Parathyroid adenoma (tissue), 2 donors: ENCODE data around the gene LSM2.

Source experiments
- H2AFZ ChIP-seq: fragments of 300-600 bp; sonication (generic); one replicate; pipeline ENCODE4 v1.7.0; 2017; ENCODE audit warnings: antibody characterized with exemption, mild to moderate bottlenecking
- H3K27ac ChIP-seq: fragments of 300-600 bp; sonication (generic); one replicate; pipeline ENCODE4 v1.7.0; 2017
- H3K27me3 ChIP-seq: fragments of 300-600 bp; sonication (generic); one replicate; pipeline ENCODE4 v1.7.0; 2017; ENCODE audit warnings: low read length; ENCODE audit not compliant: control insufficient read depth, insufficient read depth
- H3K36me3 ChIP-seq: fragments of 300-600 bp; sonication (generic); one replicate; pipeline ENCODE4 v1.7.0; 2017; ENCODE audit warnings: low read length; ENCODE audit not compliant: control insufficient read depth, insufficient read depth
- H3K4me1 ChIP-seq: fragments of 300-600 bp; sonication (generic); one replicate; pipeline ENCODE4 v1.7.0; 2017; ENCODE audit warnings: control low read depth
- H3K4me2 ChIP-seq: fragments of 300-600 bp; sonication (generic); one replicate; pipeline ENCODE4 v1.7.0; 2017; ENCODE audit warnings: low read length
- H3K4me3 ChIP-seq: fragments of 300-600 bp; sonication (generic); one replicate; pipeline ENCODE4 v1.7.0; 2017; ENCODE audit warnings: low read depth, low read length
- H3K79me2 ChIP-seq: fragments of 300-600 bp; sonication (generic); one replicate; pipeline ENCODE4 v1.7.0; 2017; ENCODE audit warnings: control low read depth
- H3K9ac ChIP-seq: fragments of 300-600 bp; sonication (generic); one replicate; pipeline ENCODE4 v1.7.0; 2017; ENCODE audit warnings: mild to moderate bottlenecking
- H3K9me3 ChIP-seq: fragments of 300-600 bp; sonication (generic); one replicate; pipeline ENCODE4 v1.7.0; 2017; ENCODE audit warnings: low read length; ENCODE audit not compliant: control insufficient read depth
- TF ChIP-seq, protein P1 (sequence below): fragments of 300-600 bp; sonication (generic); IDR thresholded peaks from one replicate; pipeline ENCODE4 v1.7.0; 2017; ENCODE audit warnings: antibody characterized with exemption, mild to moderate bottlenecking
- donor health status: primary hyperparathyroidism.

Gene LSM2

DNA sequence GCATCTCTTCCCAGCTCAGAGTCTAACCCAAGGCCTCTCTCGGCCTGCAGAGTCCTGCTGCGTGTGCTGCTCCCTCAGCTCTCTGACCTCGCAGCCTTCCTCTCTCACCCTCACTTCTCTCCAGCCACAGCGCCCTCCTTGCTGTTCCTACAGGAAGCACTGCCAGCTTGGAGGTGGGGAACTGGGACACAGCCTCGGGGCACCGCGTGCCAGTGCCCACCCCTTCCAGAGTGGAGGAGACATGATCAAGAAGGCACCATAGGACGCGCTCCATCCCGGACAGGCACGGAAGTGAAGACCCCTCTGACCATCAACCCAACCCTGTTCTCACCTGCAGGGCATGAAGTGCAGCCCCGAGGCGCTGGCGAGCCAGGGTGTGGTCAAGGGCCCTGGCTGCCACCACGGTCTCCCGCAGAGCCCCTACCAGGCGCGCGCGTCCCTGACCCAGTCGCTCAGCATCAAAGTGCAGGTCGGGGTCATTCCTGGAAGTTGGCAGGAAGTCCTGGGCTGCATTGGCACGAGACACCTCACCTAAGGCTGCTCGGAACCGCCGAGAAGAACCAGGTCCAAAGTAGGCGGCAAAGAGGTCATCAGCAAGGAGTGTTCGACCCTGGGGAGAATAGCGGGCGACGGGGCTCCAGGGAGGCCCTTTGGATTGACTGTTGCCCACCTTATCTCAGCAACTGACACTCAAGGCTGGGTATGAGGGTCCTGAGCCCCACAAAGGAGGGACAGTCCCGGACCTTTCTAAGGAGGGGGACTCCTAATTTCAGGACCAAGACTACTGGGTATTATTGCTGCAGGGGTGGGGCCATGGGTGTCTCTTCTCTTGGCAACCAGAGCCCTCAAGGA is 30.9 kb downstream of the LSM2 start:
- Histone ChIP-seq H3K4me1 (peaks cover 13% of the 10 kb centered on the region), H2AFZ (no peak overlapping the region), H3K27me3 (no peaks in the 10 kb centered on the region), H3K9ac (no peak overlapping the region), H3K36me3 (no peaks in the 10 kb centered on the region), H3K27ac (no peak overlapping the region), H3K4me2 (no peak overlapping the region), H3K9me3 (no peaks in the 10 kb centered on the region), H3K4me3 (no peak overlapping the region), H3K79me2 (peaks cover 2% of the 10 kb centered on the region)
- TF ChIP-seq, protein P1, sequence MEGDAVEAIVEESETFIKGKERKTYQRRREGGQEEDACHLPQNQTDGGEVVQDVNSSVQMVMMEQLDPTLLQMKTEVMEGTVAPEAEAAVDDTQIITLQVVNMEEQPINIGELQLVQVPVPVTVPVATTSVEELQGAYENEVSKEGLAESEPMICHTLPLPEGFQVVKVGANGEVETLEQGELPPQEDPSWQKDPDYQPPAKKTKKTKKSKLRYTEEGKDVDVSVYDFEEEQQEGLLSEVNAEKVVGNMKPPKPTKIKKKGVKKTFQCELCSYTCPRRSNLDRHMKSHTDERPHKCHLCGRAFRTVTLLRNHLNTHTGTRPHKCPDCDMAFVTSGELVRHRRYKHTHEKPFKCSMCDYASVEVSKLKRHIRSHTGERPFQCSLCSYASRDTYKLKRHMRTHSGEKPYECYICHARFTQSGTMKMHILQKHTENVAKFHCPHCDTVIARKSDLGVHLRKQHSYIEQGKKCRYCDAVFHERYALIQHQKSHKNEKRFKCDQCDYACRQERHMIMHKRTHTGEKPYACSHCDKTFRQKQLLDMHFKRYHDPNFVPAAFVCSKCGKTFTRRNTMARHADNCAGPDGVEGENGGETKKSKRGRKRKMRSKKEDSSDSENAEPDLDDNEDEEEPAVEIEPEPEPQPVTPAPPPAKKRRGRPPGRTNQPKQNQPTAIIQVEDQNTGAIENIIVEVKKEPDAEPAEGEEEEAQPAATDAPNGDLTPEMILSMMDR, result no peak

DNA sequence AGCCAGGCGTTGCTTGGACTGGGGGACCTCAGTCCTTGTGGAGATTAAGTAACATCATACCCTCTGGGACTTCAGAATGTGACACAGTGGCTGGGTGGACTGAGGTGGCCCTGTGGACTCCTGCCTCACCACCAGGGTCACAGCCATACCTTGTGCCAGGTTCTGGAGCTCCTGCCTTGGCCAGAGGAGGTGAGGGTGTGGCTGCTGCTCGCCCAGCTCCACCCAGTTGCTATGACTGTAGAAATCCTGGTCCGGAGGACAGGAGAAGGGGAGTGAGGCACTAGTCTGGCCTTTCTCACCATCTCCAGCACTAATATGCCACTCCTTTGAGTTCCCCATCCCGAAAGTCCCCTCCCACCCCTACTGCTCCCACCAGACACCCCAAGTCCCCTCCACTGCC is 31.6 kb downstream of the LSM2 start:
- H3K4me3 ChIP-seq, result no peak overlapping the region
- H3K9ac ChIP-seq, result no peak overlapping the region
- H3K36me3 ChIP-seq, result no peaks in the 10 kb centered on the region
- H3K4me2 ChIP-seq, result no peak overlapping the region
- peaks cover 13% of the 10 kb centered on the region for H3K4me1 ChIP-seq
- no peak overlapping the region for H3K27ac ChIP-seq
- TF ChIP-seq, protein P1, result no peak
- peaks cover 2% of the 10 kb centered on the region for H3K79me2 ChIP-seq
- H3K9me3 ChIP-seq, result no peaks in the 10 kb centered on the region
- H2AFZ ChIP-seq, result no peak overlapping the region
- H3K27me3 ChIP-seq, result no peaks in the 10 kb centered on the region

DNA sequence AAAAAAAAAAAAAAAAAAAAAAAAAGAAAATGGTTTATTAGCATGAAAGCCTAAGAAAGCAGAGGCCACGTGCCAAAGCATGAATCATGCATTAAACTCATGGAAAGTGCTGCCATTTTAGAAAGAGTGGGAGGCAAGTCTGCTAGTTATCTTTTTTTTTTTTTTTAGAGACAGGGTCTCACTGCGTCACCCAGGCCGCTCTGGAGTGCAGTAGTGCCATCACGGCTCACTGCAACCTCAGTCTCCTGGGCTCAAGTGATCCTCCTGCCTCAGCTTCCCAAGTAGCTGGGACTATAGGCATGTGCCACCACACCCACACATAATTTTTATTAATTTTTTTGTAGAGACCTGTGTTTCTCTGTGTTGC is 34.8 kb downstream of the LSM2 start:
- Histone ChIP-seq H3K4me2 (no peak overlapping the region), H3K36me3 (no peaks in the 10 kb centered on the region), H3K9ac (no peak overlapping the region), H3K79me2 (peaks cover 2% of the 10 kb centered on the region), H2AFZ (no peak overlapping the region), H3K27ac (no peak overlapping the region), H3K27me3 (no peaks in the 10 kb centered on the region), H3K4me3 (no peak overlapping the region), H3K9me3 (no peaks in the 10 kb centered on the region), H3K4me1 (peaks cover 8% of the 10 kb centered on the region)
- TF ChIP-seq, protein P1, result no peak

DNA sequence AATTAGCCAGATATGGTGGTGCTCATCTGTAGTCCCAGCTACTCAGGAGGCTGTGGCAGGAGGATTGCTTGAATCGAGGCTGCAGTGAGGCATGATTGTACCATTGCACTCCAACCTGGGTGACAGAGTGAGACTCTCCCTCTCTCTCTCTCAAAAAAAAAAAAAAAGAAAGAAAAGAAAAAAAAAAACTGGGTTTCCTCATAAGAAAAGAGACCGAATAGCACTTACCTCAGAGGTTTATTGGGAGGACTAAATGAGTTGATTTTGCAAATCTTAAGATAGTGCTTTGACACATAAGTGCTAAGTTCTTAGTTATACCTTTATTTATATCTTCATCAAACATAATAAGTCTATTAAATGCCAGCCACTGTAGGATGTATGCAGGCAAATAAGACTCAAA is 35.9 kb downstream of the LSM2 start:
- no peak overlapping the region for H2AFZ ChIP-seq
- H3K9me3 ChIP-seq, result no peaks in the 10 kb centered on the region
- H3K9ac ChIP-seq, result no peak overlapping the region
- no peak overlapping the region for H3K4me2 ChIP-seq
- H3K36me3 ChIP-seq, result no peaks in the 10 kb centered on the region
- no peaks in the 10 kb centered on the region for H3K27me3 ChIP-seq
- H3K79me2 ChIP-seq, result peaks cover 2% of the 10 kb centered on the region
- no peak overlapping the region for H3K27ac ChIP-seq
- no peak overlapping the region for H3K4me3 ChIP-seq
- no peaks in the 10 kb centered on the region for H3K4me1 ChIP-seq
- TF ChIP-seq, protein P1, result no peak
